Smooth muscle cell (in vitro differentiated cells): Measurements from ENCODE around the gene OTUD7B. TPM values are rescaled to one million over a fixed set of nuclear protein-coding genes. Genes with fewer than 3 reads are reported as not detected.

Experiments used
- DNase-seq: peaks from one replicate; lab custom pipeline; 2025; ENCODE audit not compliant: unreplicated experiment; lab: John Stamatoyannopoulos, UW
- H2AFZ ChIP-seq: fragments of 200-600 bp; sonication (generic); 2 replicates; pipeline ENCODE4 v1.6.0; 2016; ENCODE audit warnings: antibody characterized with exemption, low read depth, mild to moderate bottlenecking
- H3F3A ChIP-seq: fragments of 200-600 bp; sonication (generic); 2 replicates; pipeline ENCODE4 v1.6.0; 2017; ENCODE audit warnings: antibody characterized with exemption, low read depth
- H3K27ac ChIP-seq: fragments of 200-600 bp; sonication (generic); 2 replicates; pipeline ENCODE4 v1.5.1; 2016; ENCODE audit warnings: low read depth, mild to moderate bottlenecking
- H3K27me3 ChIP-seq: fragments of 200-600 bp; sonication (generic); 2 replicates; pipeline ENCODE4 v1.6.1; 2016; ENCODE audit warnings: low read depth, mild to moderate bottlenecking
- H3K36me3 ChIP-seq: fragments of 200-600 bp; sonication (generic); 2 replicates; pipeline ENCODE4 v1.5.1; 2016; ENCODE audit warnings: low read depth
- H3K4me1 ChIP-seq: fragments of 200-600 bp; sonication (generic); 2 replicates; pipeline ENCODE4 v1.5.1; 2016; ENCODE audit warnings: low read depth
- H3K4me2 ChIP-seq: fragments of 200-600 bp; sonication (generic); 2 replicates; pipeline ENCODE4 v1.6.0; 2016; ENCODE audit warnings: mild to moderate bottlenecking
- H3K4me3 ChIP-seq: fragments of 200-600 bp; sonication (generic); 2 replicates; pipeline ENCODE4 v1.5.1; 2016; ENCODE audit warnings: mild to moderate bottlenecking
- H3K79me2 ChIP-seq: fragments of 200-600 bp; sonication (generic); 2 replicates; pipeline ENCODE4 v1.6.0; 2016; ENCODE audit warnings: low read depth, mild to moderate bottlenecking
- H3K9ac ChIP-seq: fragments of 200-600 bp; sonication (generic); 2 replicates; pipeline ENCODE4 v1.6.0; 2016; ENCODE audit warnings: low read depth
- H3K9me3 ChIP-seq: fragments of 200-600 bp; sonication (generic); replicated peaks from 2 replicates; pipeline ENCODE4 v1.5.1; 2016; ENCODE audit warnings: low read depth
- H4K20me1 ChIP-seq: fragments of 200-600 bp; sonication (generic); 2 replicates; pipeline ENCODE4 v1.6.0; 2016; ENCODE audit warnings: low read depth
- WGBS: methylation state at CpG from one replicate; pipeline ENCODE4 v1.1.7; 2016; ENCODE audit warnings: low lambda C conversion rate; 5-methylcytosine and 5-hydroxymethylcytosine counted together
- polyA plus RNA-seq: library from polyadenylated mRNA; unstranded; fragments of >200 nt; fragmentation: Nextera tagmentation; extraction: Ambion mirVana; gene quantifications from 2 replicates; pipeline ENCODE4 v1.2.1, GENCODE V29; 2016
- total RNA-seq: library from RNA; depleted of rRNA; stranded (reverse); fragments of >200 nt; gene quantifications from 2 replicates; pipeline ENCODE4 v1.2.3, GENCODE V29; 2014
- TF ChIP-seq, protein P1 (sequence below): fragments of 200-600 bp; sonication (generic); IDR thresholded peaks from 2 replicates; pipeline ENCODE4 v1.5.1; 2017; ENCODE audit warnings: borderline replicate concordance, mild to moderate bottlenecking, antibody characterized with exemption; ENCODE audit not compliant: insufficient read depth, poor library complexity, severe bottlenecking

The OTUD7B gene
- total and polyA plus RNA-seq, 2 experiments from 2014 or later, result 1.9 to 16.1 TPM

DNA sequence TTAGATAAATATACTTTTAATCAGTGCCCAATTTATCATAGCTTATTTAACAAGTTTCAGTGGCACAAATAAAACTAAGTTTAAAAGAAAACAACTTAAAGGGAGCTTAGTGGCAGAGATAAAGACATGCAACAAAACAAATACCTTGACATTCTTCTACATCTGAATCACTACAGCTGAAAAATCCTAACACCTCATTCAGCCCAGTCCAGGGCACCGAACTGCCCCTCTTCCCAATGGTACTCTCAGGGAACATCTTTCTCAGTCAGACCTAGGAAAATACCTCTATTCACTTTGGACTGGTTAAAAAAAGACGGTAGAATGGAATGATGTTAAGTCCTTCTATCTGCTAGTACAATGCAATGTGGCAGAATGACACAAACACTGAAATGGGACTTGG, 8.3 kb downstream of the OTUD7B start:
- Histone ChIP-seq H3K4me1 (peaks cover 5% of the 10 kb centered on the region), H3K4me2 (no peak overlapping the region)

DNA sequence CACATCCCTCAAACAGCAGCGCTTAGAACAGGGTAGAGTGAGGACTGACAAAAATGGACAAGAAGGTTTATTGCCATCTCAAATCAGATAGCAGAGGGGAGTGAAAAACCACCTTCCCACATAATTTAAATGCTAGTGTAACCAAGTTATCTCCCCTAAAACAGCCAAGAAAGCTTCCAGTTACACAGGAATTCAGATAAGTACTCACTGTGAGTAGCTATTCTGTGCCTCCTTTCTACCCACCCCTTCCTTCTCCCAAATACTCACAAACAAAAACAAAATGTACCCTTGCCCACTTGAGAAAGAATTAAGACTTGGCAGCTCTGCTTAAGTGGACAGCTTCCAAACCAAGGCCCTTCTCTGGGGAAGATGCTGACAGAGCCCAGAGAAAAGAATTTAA, 9.1 kb downstream of the OTUD7B start:
- no peaks in the 10 kb centered on the region for H3F3A ChIP-seq
- no peak overlapping the region for H3K9ac ChIP-seq
- H3K27me3 ChIP-seq, result no peaks in the 10 kb centered on the region
- TF ChIP-seq, protein P1, sequence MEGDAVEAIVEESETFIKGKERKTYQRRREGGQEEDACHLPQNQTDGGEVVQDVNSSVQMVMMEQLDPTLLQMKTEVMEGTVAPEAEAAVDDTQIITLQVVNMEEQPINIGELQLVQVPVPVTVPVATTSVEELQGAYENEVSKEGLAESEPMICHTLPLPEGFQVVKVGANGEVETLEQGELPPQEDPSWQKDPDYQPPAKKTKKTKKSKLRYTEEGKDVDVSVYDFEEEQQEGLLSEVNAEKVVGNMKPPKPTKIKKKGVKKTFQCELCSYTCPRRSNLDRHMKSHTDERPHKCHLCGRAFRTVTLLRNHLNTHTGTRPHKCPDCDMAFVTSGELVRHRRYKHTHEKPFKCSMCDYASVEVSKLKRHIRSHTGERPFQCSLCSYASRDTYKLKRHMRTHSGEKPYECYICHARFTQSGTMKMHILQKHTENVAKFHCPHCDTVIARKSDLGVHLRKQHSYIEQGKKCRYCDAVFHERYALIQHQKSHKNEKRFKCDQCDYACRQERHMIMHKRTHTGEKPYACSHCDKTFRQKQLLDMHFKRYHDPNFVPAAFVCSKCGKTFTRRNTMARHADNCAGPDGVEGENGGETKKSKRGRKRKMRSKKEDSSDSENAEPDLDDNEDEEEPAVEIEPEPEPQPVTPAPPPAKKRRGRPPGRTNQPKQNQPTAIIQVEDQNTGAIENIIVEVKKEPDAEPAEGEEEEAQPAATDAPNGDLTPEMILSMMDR, result no peak
- H3K9me3 ChIP-seq, result no peaks in the 10 kb centered on the region
- H3K4me1 ChIP-seq, result no peaks in the 10 kb centered on the region
- H4K20me1 ChIP-seq, result peaks cover 91% of the 10 kb centered on the region
- peaks cover 8% of the 10 kb centered on the region for H3K36me3 ChIP-seq
- peaks cover 94% of the 10 kb centered on the region for H3K79me2 ChIP-seq
- H3K27ac ChIP-seq, result peak overlapping the region; percentile 16
- H2AFZ ChIP-seq, result no peak overlapping the region
- 93% methylated on average over 1 of the region's 1 CpG for WGBS
- no peak for DNase-seq
- no peak overlapping the region for H3K4me2 ChIP-seq
- H3K4me3 ChIP-seq, result no peak overlapping the region

More for the DNA sequence above, 8.3 kb downstream of the OTUD7B start:
- no peak overlapping the region for H3K4me3 ChIP-seq
- no peak overlapping the region for H3K9ac ChIP-seq
- TF ChIP-seq, protein P1, result no peak
- H3K36me3 ChIP-seq, result peaks cover 3% of the 10 kb centered on the region
- no peak for DNase-seq
- no peaks in the 10 kb centered on the region for H3F3A ChIP-seq
- no peak overlapping the region for H2AFZ ChIP-seq
- WGBS, result 63% methylated on average over 2 of the region's 2 CpGs
- peaks cover 91% of the 10 kb centered on the region for H4K20me1 ChIP-seq
- H3K27ac ChIP-seq, result peak overlapping the region; percentile 16
- H3K79me2 ChIP-seq, result peaks cover 94% of the 10 kb centered on the region
- no peaks in the 10 kb centered on the region for H3K27me3 ChIP-seq
- no peaks in the 10 kb centered on the region for H3K9me3 ChIP-seq

DNA sequence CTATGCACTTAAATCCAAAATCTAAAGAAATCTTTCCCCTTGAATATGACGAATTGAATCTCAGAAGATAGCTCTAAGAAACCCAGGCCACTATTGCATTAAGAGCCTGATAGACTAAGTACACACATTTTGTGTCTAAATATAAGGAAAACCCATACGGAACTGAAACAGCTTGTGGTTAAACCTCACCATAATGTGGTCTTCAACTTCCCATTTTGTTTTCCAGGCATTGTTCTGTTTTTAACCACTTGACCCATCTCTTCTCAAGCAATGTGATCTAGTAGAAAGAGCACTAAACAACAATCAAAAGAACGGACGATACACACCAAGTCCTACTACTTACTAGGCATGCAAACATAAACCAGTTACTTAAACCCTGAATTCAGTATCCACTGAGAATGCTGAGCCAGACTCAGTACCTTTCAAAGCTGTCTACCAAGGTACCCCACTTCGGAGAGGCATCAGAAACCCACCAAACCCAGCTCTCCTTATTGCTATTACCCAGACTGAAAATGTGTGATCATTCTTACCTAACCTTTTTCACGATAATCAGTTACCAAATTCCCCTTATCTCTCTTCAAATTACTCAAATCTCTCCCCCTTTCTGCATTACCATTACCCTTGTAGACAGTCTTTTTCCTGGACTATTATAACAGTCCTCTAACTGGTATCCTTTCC, 12.8 kb downstream of the OTUD7B start:
- peaks cover 98% of the 10 kb centered on the region for H3K79me2 ChIP-seq
- TF ChIP-seq, protein P1, result no peak
- peak overlapping the region; percentile 63 for H3K27ac ChIP-seq
- H3K4me2 ChIP-seq, result no peak overlapping the region
- H3K27me3 ChIP-seq, result no peaks in the 10 kb centered on the region
- no peaks in the 10 kb centered on the region for H3K4me1 ChIP-seq
- no peaks in the 10 kb centered on the region for H3F3A ChIP-seq
- no peak overlapping the region for H3K4me3 ChIP-seq
- no peak overlapping the region for H2AFZ ChIP-seq
- peaks cover 96% of the 10 kb centered on the region for H4K20me1 ChIP-seq
- no peaks in the 10 kb centered on the region for H3K9me3 ChIP-seq
- WGBS, result 91% methylated on average over 6 of the region's 6 CpGs
- H3K36me3 ChIP-seq, result peaks cover 8% of the 10 kb centered on the region
- DNase-seq, result no peak
- no peak overlapping the region for H3K9ac ChIP-seq

DNA sequence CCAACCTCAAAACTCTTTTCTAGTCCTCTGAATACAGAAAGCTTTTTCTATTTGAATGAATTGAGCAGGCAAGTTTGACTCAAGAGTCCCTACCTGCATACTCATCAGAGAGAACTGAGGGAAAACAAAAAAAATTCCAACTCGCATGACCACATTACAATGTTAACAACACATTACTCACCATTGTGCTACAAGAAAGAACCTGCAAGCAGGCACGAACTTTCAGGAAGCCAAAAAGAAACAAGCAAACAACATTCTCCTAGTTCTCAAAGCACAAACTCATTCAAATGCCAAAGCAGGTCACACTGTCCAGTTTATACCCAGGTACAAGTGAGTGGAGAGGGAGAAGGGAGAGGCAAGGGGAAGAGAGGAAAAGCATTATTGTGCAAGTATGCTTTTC, 14.6 kb downstream of the OTUD7B start:
- H3K79me2 ChIP-seq, result peaks cover 98% of the 10 kb centered on the region
- no peak overlapping the region for H3K4me3 ChIP-seq
- no peak overlapping the region for H3K9ac ChIP-seq
- H3K9me3 ChIP-seq, result no peaks in the 10 kb centered on the region
- WGBS, result 48% methylated on average over 2 of the region's 2 CpGs
- peaks cover 87% of the 10 kb centered on the region for H4K20me1 ChIP-seq
- no peaks in the 10 kb centered on the region for H3F3A ChIP-seq
- no peak overlapping the region for H2AFZ ChIP-seq
- peak overlapping the region; percentile 63 for H3K27ac ChIP-seq
- no peak for DNase-seq
- TF ChIP-seq, protein P1, result no peak
- peak overlapping the region; percentile 9 for H3K4me2 ChIP-seq
- no peaks in the 10 kb centered on the region for H3K4me1 ChIP-seq
- H3K36me3 ChIP-seq, result peaks cover 8% of the 10 kb centered on the region
- H3K27me3 ChIP-seq, result no peaks in the 10 kb centered on the region
